PC-3 (cell line): ENCODE measurements around the gene CAMK1D. TPM values are rescaled to one million over a fixed set of nuclear protein-coding genes. Genes with fewer than 3 reads are reported as not detected.

Source experiments
- ATAC-seq: fragments of 200-7000 bp; cut with Tn5 transposase; 2 replicates; pipeline ENCODE4 v1.9.1; 2020; ENCODE audit warnings: mild to moderate bottlenecking, moderate library complexity
- BruUV-seq: library from RNA; stranded (reverse); fragments of 400-500 nt; replicated peaks from 2 replicates; lab custom pipeline; 2021; lab: Mats Ljungman, UMichigan
- CTCF ChIA-PET: fragments of 300-600 bp; sonication (Branson Sonifier 250); formaldehyde crosslinking; loops from one replicate; lab custom pipeline; 2022; ENCODE audit warnings: antibody characterized with exemption; lab: Charles Lee
- POLR2A ChIA-PET: fragments of 300-600 bp; sonication (Branson Sonifier 250); formaldehyde crosslinking; loops from one replicate; lab custom pipeline; 2022; ENCODE audit warnings: antibody characterized with exemption; ENCODE audit not compliant: unreplicated experiment; lab: Charles Lee
- DNase-seq: peaks from one replicate; pipeline ENCODE4 v3.0.0-alpha.2; 2015
- H2AFZ ChIP-seq: fragments of 300-600 bp; sonication (generic); 2 replicates; pipeline ENCODE4 v1.6.0; 2016; ENCODE audit warnings: antibody characterized with exemption, low read length
- H3F3A ChIP-seq: fragments of 300-600 bp; sonication (generic); one replicate; pipeline ENCODE4 v1.6.0; 2017; ENCODE audit warnings: antibody characterized with exemption, low read length, control low read depth, mild to moderate bottlenecking; ENCODE audit not compliant: unreplicated experiment
- H3K27ac ChIP-seq: fragments of 300-600 bp; sonication (generic); 2 replicates; pipeline ENCODE4 v1.5.1; 2016; ENCODE audit warnings: mild to moderate bottlenecking, low read length
- H3K27me3 ChIP-seq: fragments of 300-600 bp; sonication (generic); 2 replicates; pipeline ENCODE4 v1.6.1; 2016; ENCODE audit warnings: low read length, mixed read lengths
- H3K36me3 ChIP-seq: fragments of 300-600 bp; sonication (generic); 2 replicates; pipeline ENCODE4 v1.6.1; 2016; ENCODE audit warnings: low read depth, mixed run types, low read length, mixed read lengths
- H3K4me1 ChIP-seq: fragments of 300-600 bp; sonication (generic); 2 replicates; pipeline ENCODE4 v1.5.1; 2016; ENCODE audit warnings: low read length; ENCODE audit not compliant: insufficient read depth
- H3K4me2 ChIP-seq: fragments of 300-600 bp; sonication (generic); 2 replicates; pipeline ENCODE4 v1.6.0; 2016; ENCODE audit warnings: low read length
- H3K4me3 ChIP-seq: fragments of 300-600 bp; sonication (generic); 2 replicates; pipeline ENCODE4 v1.5.1; 2016; ENCODE audit warnings: mild to moderate bottlenecking, low read length, mixed read lengths
- H3K79me2 ChIP-seq: fragments of 300-600 bp; sonication (generic); 2 replicates; pipeline ENCODE4 v1.6.1; 2017; ENCODE audit warnings: low read length, mixed read lengths
- H3K9ac ChIP-seq: fragments of 300-600 bp; sonication (generic); 2 replicates; pipeline ENCODE4 v1.6.0; 2016; ENCODE audit warnings: mild to moderate bottlenecking, low read length
- H3K9me2 ChIP-seq: fragments of 300-600 bp; sonication (generic); replicated peaks from 2 replicates; pipeline ENCODE4 v1.6.1; 2016; ENCODE audit warnings: mixed run types, low read length, mixed read lengths
- H3K9me3 ChIP-seq: fragments of 300-600 bp; sonication (generic); 2 replicates; pipeline ENCODE4 v1.6.1; 2016; ENCODE audit warnings: low read length, mixed read lengths
- H4K20me1 ChIP-seq: fragments of 300-600 bp; sonication (generic); 2 replicates; pipeline ENCODE4 v1.6.1; 2016; ENCODE audit warnings: low read length, mixed read lengths
- CTCF ChIP-seq: fragments of 300-600 bp; sonication (generic); conservative IDR thresholded peaks from 2 replicates; pipeline ENCODE4 v1.5.1; 2017; ENCODE audit warnings: antibody characterized with exemption, low read depth, mild to moderate bottlenecking, low read length
- EZH2 ChIP-seq: fragments of 300-600 bp; sonication (generic); IDR thresholded peaks from one replicate; pipeline ENCODE4 v1.6.1; 2017; ENCODE audit warnings: antibody characterized with exemption, mild to moderate bottlenecking, low read length; ENCODE audit not compliant: unreplicated experiment
- EZH2phosphoT487 ChIP-seq: fragments of 300-600 bp; sonication (generic); IDR thresholded peaks from 2 replicates; pipeline ENCODE4 v1.6.1; 2018; ENCODE audit warnings: mild to moderate bottlenecking, antibody characterized with exemption, low read length, borderline replicate concordance
- intact Hi-C: fragments of 100-400 bp; cut with micrococcal nuclease; formaldehyde crosslinking; loops from 2 replicates; pipeline ENCODE4 v1.9.0; 2023
- total RNA-seq: library from RNA; depleted of rRNA; stranded (reverse); fragments of >200 nt; gene quantifications from 2 replicates; pipeline ENCODE4 v1.2.3, GENCODE V29; 2014

The CAMK1D gene
- total RNA-seq, 1 experiment from 2014 or later = 1.3 TPM

GRCh38 chr10:12750526-12751201 lies 401.3 kb downstream of the CAMK1D start:
- intact Hi-C loops = no loop called here
- no peak for ATAC-seq
- ChIA-PET POLR2A (no interaction called here), CTCF (no interaction called here)
- Histone ChIP-seq H3K79me2 (no peaks in the 10 kb centered on the region), H3K9me2 (no peaks in the 10 kb centered on the region), H4K20me1 (no peaks in the 10 kb centered on the region), H2AFZ (no peak overlapping the region), H3K9me3 (no peaks in the 10 kb centered on the region), H3K36me3 (no peaks in the 10 kb centered on the region), H3K27me3 (no peaks in the 10 kb centered on the region), H3F3A (no peaks in the 10 kb centered on the region), H3K4me2 (no peak overlapping the region), H3K9ac (no peak overlapping the region), H3K4me1 (no peaks in the 10 kb centered on the region), H3K27ac (no peak overlapping the region), H3K4me3 (no peak overlapping the region)
- no peak for DNase-seq
- BruUV-seq = no TSS peak
- TF ChIP-seq CTCF (no peak), EZH2 (no peak), EZH2phosphoT487 (no peak)

GRCh38 chr10:12755075-12755474 lies 405.7 kb downstream of the CAMK1D start:
- no peaks in the 10 kb centered on the region for H3K4me1 ChIP-seq
- H3K4me2 ChIP-seq = no peak overlapping the region
- H3K4me3 ChIP-seq = no peak overlapping the region
- H4K20me1 ChIP-seq = no peaks in the 10 kb centered on the region
- H3F3A ChIP-seq = no peaks in the 10 kb centered on the region
- DNase-seq (no peak), ATAC-seq (no peak)
- H3K9me3 ChIP-seq = no peaks in the 10 kb centered on the region
- H2AFZ ChIP-seq = no peak overlapping the region
- H3K79me2 ChIP-seq = no peaks in the 10 kb centered on the region
- H3K9me2 ChIP-seq = no peaks in the 10 kb centered on the region
- BruUV-seq = no TSS peak
- CTCF ChIA-PET = no interaction called here
- H3K27ac ChIP-seq = no peak overlapping the region
- H3K9ac ChIP-seq = no peak overlapping the region
- no peak for TF ChIP-seq CTCF
- POLR2A ChIA-PET = no interaction called here
- no peaks in the 10 kb centered on the region for H3K36me3 ChIP-seq
- intact Hi-C loops = no loop called here
- no peaks in the 10 kb centered on the region for H3K27me3 ChIP-seq

GRCh38 chr10:12757351-12757750 lies 408.0 kb downstream of the CAMK1D start:
- TF ChIP-seq EZH2 (no peak), EZH2phosphoT487 (no peak), CTCF (no peak)
- no peaks in the 10 kb centered on the region for H4K20me1 ChIP-seq
- CTCF ChIA-PET = no interaction called here

More at GRCh38 chr10:12757351-12757750, 408.0 kb downstream of the CAMK1D start:
- Histone ChIP-seq H3K79me2 (no peaks in the 10 kb centered on the region), H3K4me2 (no peak overlapping the region), H3K36me3 (no peaks in the 10 kb centered on the region), H3F3A (no peaks in the 10 kb centered on the region), H3K4me1 (no peaks in the 10 kb centered on the region), H3K27me3 (no peaks in the 10 kb centered on the region), H2AFZ (no peak overlapping the region), H3K9me3 (no peaks in the 10 kb centered on the region), H3K27ac (no peak overlapping the region), H3K9me2 (no peaks in the 10 kb centered on the region), H3K4me3 (no peak overlapping the region), H3K9ac (no peak overlapping the region)
- DNase-seq = no peak
- POLR2A ChIA-PET = no interaction called here
- BruUV-seq = no TSS peak
- intact Hi-C loops = no loop called here
- ATAC-seq = no peak
